ENCODE data around the gene PNMA8B.

- TF ChIP-seq, protein P1, sequence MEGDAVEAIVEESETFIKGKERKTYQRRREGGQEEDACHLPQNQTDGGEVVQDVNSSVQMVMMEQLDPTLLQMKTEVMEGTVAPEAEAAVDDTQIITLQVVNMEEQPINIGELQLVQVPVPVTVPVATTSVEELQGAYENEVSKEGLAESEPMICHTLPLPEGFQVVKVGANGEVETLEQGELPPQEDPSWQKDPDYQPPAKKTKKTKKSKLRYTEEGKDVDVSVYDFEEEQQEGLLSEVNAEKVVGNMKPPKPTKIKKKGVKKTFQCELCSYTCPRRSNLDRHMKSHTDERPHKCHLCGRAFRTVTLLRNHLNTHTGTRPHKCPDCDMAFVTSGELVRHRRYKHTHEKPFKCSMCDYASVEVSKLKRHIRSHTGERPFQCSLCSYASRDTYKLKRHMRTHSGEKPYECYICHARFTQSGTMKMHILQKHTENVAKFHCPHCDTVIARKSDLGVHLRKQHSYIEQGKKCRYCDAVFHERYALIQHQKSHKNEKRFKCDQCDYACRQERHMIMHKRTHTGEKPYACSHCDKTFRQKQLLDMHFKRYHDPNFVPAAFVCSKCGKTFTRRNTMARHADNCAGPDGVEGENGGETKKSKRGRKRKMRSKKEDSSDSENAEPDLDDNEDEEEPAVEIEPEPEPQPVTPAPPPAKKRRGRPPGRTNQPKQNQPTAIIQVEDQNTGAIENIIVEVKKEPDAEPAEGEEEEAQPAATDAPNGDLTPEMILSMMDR (IDR thresholded peaks at IDR 0.05; ENCODE audit: extremely low read depth in 1 of 2, insufficient read depth in 1 of 2, low read depth in 1 of 2, low read length in 2 of 2): no peak
- TF ChIP-seq POLR2A (IDR thresholded peaks at IDR 0.05; ENCODE audit: low read depth, low read length): no peak
- no peak for TF ChIP-seq EZH2 (IDR thresholded peaks at IDR 0.05; ENCODE audit: borderline replicate concordance, low read depth, low read length, severe bottlenecking)
- TF ChIP-seq, protein P2, sequence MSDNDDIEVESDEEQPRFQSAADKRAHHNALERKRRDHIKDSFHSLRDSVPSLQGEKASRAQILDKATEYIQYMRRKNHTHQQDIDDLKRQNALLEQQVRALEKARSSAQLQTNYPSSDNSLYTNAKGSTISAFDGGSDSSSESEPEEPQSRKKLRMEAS (IDR thresholded peaks at IDR 0.05; ENCODE audit: insufficient read depth, insufficient read length): no peak
- no peak for TF ChIP-seq POLR2AphosphoS5 (IDR thresholded peaks at IDR 0.05; ENCODE audit: insufficient read depth, low read depth, low read length)
- no peak for TF ChIP-seq MYC (IDR thresholded peaks at IDR 0.05; ENCODE audit: low read depth, low read length)
Observed at GRCh38 chr19:46484656-46485055, 11.0 kb downstream of the PNMA8B start.

Measured in endothelial cell of umbilical vein (primary cell).